Adipose tissue (tissue), 3 donors: ENCODE measurements around the gene CRYGN. TPM values are rescaled to one million over a fixed set of nuclear protein-coding genes. Genes with fewer than 3 reads are reported as not detected.

Experiments used
- H3K27ac ChIP-seq: one replicate; pipeline ENCODE4 v1.5.1; 2013; ENCODE audit warnings: low read depth, low read length
- WGBS, 3 donors: extraction: QIAGEN DNeasy Blood & Tissue Kit; methylation state at CpG; one replicate each; pipeline ENCODE4 v1.1.7; 2013; 5-methylcytosine and 5-hydroxymethylcytosine counted together
- polyA plus RNA-seq, 3 donors: library from polyadenylated mRNA; stranded (reverse); fragments of 200-250 nt; gene quantifications; one replicate each; pipeline ENCODE4 v1.2.3, GENCODE V29; 2013
- donor health status: healthy with polysubstance abuse.
- donor health status: Bipolar disorder and iron deficiency.
- donor health status: healthy.

Gene CRYGN
- polyA plus RNA-seq, 3 donors: 0.34 to 0.68 TPM; not detected in 1

- 56 to 59% (median 57%) methylated on average over 3 of the region's 3 CpGs for WGBS, 3 donors
- no peak overlapping the region for H3K27ac ChIP-seq
Measured at GRCh38 chr7:151415375-151416105, 24.4 kb downstream of the CRYGN start.

DNA sequence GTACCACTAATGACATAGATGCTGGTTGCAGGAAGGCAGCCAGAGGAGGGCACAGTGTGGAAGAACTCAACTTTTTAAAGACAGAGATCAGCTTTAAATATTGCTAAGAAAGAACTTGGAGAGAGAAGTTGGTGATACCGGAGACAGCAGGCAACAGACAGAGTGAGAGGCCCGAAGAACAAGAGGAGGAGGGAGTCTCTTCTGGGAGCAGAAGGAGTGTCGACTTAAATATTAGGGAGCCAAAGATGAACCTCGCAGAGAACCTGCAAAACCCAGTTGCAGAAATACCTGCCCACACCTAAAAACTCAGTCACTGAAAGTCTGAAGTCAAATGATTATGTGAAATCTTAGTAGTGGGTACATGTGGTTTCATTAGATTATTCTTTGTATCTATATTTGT, 26.7 kb downstream of the CRYGN start:
- no peak overlapping the region for H3K27ac ChIP-seq
- WGBS, 3 donors: 86 to 90% (median 88%) methylated on average over 4 of the region's 4 CpGs

GRCh38 chr7:151412318-151412717, 27.6 kb downstream of the CRYGN start:
- H3K27ac ChIP-seq: no peak overlapping the region
- WGBS, 3 donors: 80 to 85% (median 82%) methylated on average over 4 of the region's 4 CpGs

- no peak overlapping the region for H3K27ac ChIP-seq
- 68 to 73% (median 73%) methylated on average over 6 of the region's 6 CpGs for WGBS, 3 donors
Measured at GRCh38 chr7:151411551-151411950, 28.4 kb downstream of the CRYGN start.

GRCh38 chr7:151410405-151411390, 29.2 kb downstream of the CRYGN start:
- no peak overlapping the region for H3K27ac ChIP-seq
- WGBS, 3 donors: 24 to 29% (median 24%) methylated on average over 52 to 55 of the region's 55 CpGs

GRCh38 chr7:151409667-151410404, 30.1 kb downstream of the CRYGN start, which contains the start of gene WDR86:
WDR86 (minus strand) TSS chr7:151410038; CDS start chr7:151409589, 449 bp downstream.
- WGBS, 3 donors: 1% methylated on average over 51 to 75 of the region's 75 CpGs
- H3K27ac ChIP-seq: no peak within 1 kb of the TSS

DNA sequence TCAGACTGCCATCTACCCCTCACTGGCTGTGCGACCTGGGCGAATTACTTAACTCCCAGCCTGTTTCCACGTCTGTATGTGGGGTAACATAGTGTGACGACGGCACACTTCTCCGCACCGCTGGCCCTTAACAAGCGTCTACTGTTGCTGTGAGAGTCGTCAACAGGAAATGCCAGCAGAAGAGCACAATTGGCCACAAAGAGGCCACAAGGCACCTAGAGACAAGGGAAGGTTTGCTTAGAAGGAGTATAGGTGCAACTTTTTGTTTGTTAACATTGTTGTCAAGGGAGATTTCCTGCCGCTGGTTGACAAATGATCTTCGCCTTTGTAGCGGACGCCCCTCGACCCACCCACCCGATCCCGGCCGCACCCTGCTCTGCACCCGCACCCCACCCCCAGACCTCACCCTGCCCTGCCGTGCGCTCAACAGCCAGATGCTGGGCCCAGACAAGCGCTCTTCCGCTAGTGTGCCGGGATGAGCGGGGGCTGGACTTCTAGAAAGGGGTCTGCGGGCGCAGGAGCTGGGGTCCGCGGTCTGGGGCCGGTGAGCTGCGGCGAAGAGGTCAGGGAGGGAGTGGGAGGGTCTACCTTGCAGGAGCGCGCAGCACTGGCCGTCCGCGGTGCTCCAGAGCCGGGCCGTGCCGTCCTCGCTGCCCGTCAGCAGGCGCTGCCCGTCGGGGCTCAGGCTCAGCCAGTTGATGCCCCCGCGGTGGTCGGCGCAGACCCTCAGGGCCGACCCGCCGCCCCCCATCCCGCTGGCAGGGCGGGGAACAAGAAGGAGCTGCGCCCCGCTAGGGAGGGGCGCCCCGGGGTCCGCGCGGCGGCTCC, 30.9 kb downstream of the CRYGN start:
- 6 to 15% (median 8%) methylated on average over 57 to 61 of the region's 61 CpGs for WGBS, 3 donors
- H3K27ac ChIP-seq: no peak overlapping the region

DNA sequence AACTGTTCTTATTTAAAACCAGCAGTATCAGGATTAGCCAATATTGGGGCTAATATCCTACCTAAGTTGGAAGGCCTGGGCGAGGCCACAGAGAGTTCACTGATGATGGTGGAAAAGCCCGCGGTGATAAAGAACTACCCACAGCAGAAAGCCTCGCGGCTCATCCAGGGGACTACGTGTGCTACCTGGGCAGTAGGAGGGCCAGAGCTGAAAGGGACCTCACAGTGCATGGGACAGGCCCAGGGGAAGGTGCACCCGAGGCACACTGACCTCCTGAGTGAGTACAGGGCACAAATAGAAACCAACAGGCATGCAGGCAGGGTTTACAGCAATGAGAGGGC, 31.5 kb downstream of the CRYGN start:
- WGBS, 3 donors: 76 to 87% (median 83%) methylated on average over 7 of the region's 7 CpGs
- H3K27ac ChIP-seq: no peak overlapping the region

GRCh38 chr7:151406886-151407583, 32.9 kb downstream of the CRYGN start:
- no peak overlapping the region for H3K27ac ChIP-seq
- WGBS, 3 donors: 87 to 91% (median 89%) methylated on average over 9 of the region's 9 CpGs

DNA sequence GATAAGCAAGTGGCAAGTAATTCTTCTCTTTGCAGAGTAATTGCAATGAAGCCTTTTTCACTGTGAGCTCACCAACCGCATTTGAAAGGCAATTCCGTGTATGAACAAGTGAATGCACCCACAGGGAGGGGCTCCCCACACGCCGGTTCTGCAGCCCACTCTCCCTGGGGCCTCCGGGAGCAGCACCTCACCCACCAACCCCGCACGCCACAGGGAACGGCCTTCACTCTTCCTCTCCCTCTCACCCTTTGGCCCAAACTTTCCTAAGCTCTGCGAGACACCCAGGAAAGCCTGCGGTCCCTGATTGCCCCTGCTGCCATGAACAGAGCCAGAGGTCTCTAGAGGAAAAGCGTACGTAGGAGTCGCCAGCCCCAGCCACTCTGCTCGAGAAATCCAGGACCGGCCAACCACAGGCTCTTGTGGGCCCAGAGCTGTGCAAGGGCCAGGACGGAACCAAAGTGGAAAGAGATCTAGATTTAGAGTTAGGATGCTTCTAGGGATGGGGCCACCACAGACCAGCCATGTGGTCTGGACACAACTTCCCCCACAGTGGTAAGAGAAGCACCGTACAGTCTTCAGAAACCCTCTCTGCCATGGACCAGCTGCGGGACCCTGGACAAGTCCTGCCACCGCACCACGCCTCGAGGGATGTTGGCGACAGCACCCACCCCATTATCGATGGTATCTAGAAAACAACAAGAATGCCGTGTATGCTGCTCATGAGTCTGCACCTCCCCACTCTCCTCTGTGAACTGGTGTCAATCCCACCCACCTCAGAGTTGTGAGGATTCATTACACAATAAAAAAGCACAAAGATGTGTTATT, 33.7 kb downstream of the CRYGN start:
- H3K27ac ChIP-seq: no peak overlapping the region
- 90 to 93% (median 92%) methylated on average over 24 of the region's 24 CpGs for WGBS, 3 donors

DNA sequence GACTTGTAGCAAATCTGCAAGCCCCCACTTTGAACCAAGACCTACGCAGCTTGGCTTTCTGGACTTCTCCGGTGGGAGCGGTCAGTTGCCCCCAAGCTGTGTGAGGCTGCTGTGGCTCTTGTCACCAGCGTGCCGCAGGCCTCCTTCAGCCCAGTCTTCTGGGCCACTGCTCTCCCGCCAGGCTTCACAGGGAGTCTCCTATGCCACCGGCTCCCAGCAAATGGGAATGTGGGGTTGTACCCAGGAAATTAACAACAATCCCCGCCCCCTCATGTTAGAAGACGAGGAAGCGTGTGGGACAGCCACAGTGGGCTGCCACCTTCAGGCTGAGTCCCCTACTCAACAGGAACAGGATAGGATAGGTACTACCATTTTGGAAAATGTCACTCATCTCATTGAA, 34.4 kb downstream of the CRYGN start:
- 89 to 94% (median 93%) methylated on average over 10 of the region's 10 CpGs for WGBS, 3 donors
- no peak overlapping the region for H3K27ac ChIP-seq

GRCh38 chr7:151405056-151405455, 34.9 kb downstream of the CRYGN start:
- 65 to 80% (median 75%) methylated on average over 9 of the region's 9 CpGs for WGBS, 3 donors
- H3K27ac ChIP-seq: no peak overlapping the region

GRCh38 chr7:151404216-151405011, 35.5 kb downstream of the CRYGN start:
- H3K27ac ChIP-seq: no peak overlapping the region
- 46 to 70% (median 59%) methylated on average over 18 of the region's 18 CpGs for WGBS, 3 donors

DNA sequence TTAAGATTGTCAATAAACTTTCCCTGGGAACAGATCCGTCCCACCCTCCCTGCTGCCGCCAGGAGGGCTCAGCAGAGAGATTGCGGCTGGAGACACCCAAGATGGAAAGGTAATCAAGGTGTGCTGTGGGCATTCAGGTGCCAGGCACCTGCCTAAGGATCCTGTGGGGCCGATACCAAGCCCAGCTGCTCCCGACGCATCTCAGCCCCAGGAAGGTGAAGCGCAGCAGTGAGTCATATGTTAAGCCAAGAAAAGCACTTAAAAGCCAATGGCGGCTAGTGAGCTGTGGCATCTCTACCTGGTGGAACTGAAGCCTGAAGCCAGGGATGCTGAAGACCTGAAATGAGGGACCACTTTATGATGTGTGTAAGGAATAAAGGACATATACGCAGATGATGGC, 36.2 kb downstream of the CRYGN start:
- WGBS, 3 donors: 82 to 89% (median 87%) methylated on average over 9 of the region's 9 CpGs
- H3K27ac ChIP-seq: no peak overlapping the region

DNA sequence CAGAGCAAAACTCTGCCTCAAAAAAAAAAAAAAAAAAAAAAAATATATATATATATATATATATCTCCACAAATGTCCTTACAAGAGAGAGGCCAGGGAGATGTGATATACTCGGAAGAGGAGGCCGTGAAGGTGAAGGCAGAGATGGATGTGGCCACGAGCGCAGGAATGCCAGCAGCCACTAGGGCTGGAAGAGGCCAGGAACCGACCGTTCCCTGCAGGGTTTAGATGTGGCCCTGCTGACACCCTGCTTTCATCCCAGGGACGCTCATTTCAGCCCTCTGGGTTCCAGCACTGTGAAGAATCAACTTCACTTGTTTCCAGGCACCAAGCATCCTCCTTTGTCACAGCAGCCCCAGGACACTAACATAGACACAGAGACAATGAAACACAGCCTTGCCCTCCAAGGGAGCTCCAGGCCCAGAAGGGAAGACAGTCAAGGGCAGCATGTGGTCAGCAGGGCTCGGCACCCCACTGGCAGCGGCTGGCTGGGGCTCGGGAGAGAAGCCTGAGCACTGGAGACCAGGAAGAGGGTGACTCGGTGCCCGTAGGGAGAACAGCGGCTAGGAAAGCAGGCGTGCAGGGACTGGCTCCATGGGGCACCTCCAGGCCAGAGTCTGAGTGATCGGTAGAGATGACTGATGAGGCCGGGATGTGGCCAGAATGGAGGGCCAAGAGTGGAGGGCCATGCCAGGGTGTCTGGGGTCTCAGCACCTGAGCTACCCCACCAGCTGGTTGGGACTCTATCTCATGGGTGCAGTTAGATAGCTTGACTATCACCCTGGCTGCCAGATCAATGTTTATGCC, 37.7 kb downstream of the CRYGN start:
- H3K27ac ChIP-seq: no peak overlapping the region
- WGBS, 3 donors: 93 to 95% (median 93%) methylated on average over 16 of the region's 16 CpGs
